DND-41 (cell line): ENCODE results near the gene NTSR1.

Experiments used
- CTCF ChIP-seq: IDR thresholded peaks from 2 replicates; pipeline ENCODE4 v1.5.1; 2012; ENCODE audit warnings: borderline replicate concordance, low read length, moderate library complexity, mild to moderate bottlenecking; ENCODE audit not compliant: poor library complexity, severe bottlenecking; ENCODE audit errors: extremely low read depth
- EZH2 ChIP-seq: IDR thresholded peaks from 3 replicates; pipeline ENCODE4 v1.6.1; 2012; ENCODE audit warnings: borderline replicate concordance, low read depth, mild to moderate bottlenecking, moderate library complexity, low read length, inconsistent platforms; ENCODE audit not compliant: severe bottlenecking

GRCh38 chr20:62679978-62680589 lies 28.6 kb upstream of the NTSR1 start:
- no peak for TF ChIP-seq CTCF
- TF ChIP-seq EZH2 = no peak
